Ovary (tissue), 3 donors: ENCODE measurements around the gene NDUFV1.

Experiments used
- POLR2A ChIP-seq: fragments of 450-650 bp; IDR thresholded peaks from one replicate; pipeline ENCODE4 v1.6.1; 2017; ENCODE audit warnings: antibody characterized with exemption, mild to moderate bottlenecking, moderate library complexity
- TF ChIP-seq, protein P1 (sequence below), 3 donors: fragments of 450-650 bp in 2 of 3; fragments of 200-600 bp in 1 of 3; IDR thresholded peaks; one replicate each; pipeline versions ENCODE4 v1.5.1 to v1.8.0; 2016 to 2022; ENCODE audit warnings: antibody characterized with exemption in 3 of 3, mild to moderate bottlenecking in 1 of 3
- donor health status: DM: no; HTN: no; CAD: no.

DNA sequence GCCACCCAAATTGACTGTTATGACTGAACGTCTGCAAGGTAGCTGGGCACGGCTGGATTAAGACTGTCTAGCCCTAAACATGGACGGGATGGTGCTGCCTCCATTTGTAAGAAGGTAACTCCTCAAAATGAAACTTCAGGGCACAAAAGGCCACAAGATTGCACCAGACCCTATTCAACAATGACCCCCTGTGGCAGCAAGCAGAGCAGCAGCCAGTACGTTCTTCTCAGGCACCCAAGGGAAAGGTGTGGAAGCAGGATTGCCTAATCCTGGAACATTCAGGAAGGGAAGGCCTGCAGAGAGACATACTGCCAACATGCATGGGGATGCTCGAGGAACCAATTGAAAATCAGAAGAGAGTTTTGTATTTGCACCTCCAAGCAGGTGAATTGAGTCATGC, 37.3 kb downstream of the NDUFV1 start:
- no peak for TF ChIP-seq POLR2A
- TF ChIP-seq, protein P1, sequence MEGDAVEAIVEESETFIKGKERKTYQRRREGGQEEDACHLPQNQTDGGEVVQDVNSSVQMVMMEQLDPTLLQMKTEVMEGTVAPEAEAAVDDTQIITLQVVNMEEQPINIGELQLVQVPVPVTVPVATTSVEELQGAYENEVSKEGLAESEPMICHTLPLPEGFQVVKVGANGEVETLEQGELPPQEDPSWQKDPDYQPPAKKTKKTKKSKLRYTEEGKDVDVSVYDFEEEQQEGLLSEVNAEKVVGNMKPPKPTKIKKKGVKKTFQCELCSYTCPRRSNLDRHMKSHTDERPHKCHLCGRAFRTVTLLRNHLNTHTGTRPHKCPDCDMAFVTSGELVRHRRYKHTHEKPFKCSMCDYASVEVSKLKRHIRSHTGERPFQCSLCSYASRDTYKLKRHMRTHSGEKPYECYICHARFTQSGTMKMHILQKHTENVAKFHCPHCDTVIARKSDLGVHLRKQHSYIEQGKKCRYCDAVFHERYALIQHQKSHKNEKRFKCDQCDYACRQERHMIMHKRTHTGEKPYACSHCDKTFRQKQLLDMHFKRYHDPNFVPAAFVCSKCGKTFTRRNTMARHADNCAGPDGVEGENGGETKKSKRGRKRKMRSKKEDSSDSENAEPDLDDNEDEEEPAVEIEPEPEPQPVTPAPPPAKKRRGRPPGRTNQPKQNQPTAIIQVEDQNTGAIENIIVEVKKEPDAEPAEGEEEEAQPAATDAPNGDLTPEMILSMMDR (IDR thresholded peaks at IDR 0.05) = no peak
